ENCODE results near the gene CPLANE2. TPM values are rescaled to one million over a fixed set of nuclear protein-coding genes. Genes with fewer than 3 reads are reported as not detected.
"Not testable (repeated sequence)": the region's sequence is repeated elsewhere in the genome, so short reads cannot be mapped to it uniquely, and the experiment has no call there.

CPLANE2 gene
- 11.4 TPM for total RNA-seq

GRCh38 chr1:16236511-16237342 lies at the start of gene CPLANE2:
Gene CPLANE2 (minus strand): TSS chr1:16237183. CDS start chr1:16236742, 441 bp downstream.
- ATAC-seq = peak; percentile 87

GRCh38 chr1:16286122-16286521 lies 49.1 kb upstream of the CPLANE2 start:
- peak; percentile 89 for ATAC-seq

GRCh38 chr1:16281765-16282164 lies 44.8 kb upstream of the CPLANE2 start:
- no peak for ATAC-seq

- ATAC-seq = no peak
These were observed 42.2 kb upstream of the CPLANE2 start for GRCh38 chr1:16279186-16279585.

GRCh38 chr1:16276302-16277030 lies 39.5 kb upstream of the CPLANE2 start:
- ATAC-seq = no peak

- ATAC-seq = no peak
These were observed 38.6 kb upstream of the CPLANE2 start for GRCh38 chr1:16275591-16275990.

- ATAC-seq = no peak
These were observed 30.8 kb upstream of the CPLANE2 start for GRCh38 chr1:16267690-16268180.

GRCh38 chr1:16266411-16267118 lies 29.6 kb upstream of the CPLANE2 start:
- no peak for ATAC-seq

- no peak for ATAC-seq
These were observed 25.1 kb upstream of the CPLANE2 start for GRCh38 chr1:16262067-16262466.

GRCh38 chr1:16260814-16261213 lies 23.8 kb upstream of the CPLANE2 start:
- no peak for ATAC-seq

- ATAC-seq = no peak
These were observed 21.7 kb upstream of the CPLANE2 start for GRCh38 chr1:16258591-16259135.

GRCh38 chr1:16257968-16258367 lies 21.0 kb upstream of the CPLANE2 start:
- no peak for ATAC-seq

GRCh38 chr1:16257556-16257955 lies 20.6 kb upstream of the CPLANE2 start:
- not testable (repeated sequence) for ATAC-seq

GRCh38 chr1:16256478-16256877 lies 19.5 kb upstream of the CPLANE2 start:
- ATAC-seq = no peak

- no peak for ATAC-seq
These were observed 17.4 kb upstream of the CPLANE2 start for GRCh38 chr1:16254263-16254928.

GRCh38 chr1:16253332-16253922 lies 16.4 kb upstream of the CPLANE2 start:
- no peak for ATAC-seq

GRCh38 chr1:16252912-16253311 lies 15.9 kb upstream of the CPLANE2 start:
- peak; percentile 76 for ATAC-seq

- ATAC-seq = no peak
These were observed 14.4 kb upstream of the CPLANE2 start for GRCh38 chr1:16251381-16251780.

GRCh38 chr1:16250524-16251251 lies 13.7 kb upstream of the CPLANE2 start:
- ATAC-seq = no peak

- no peak for ATAC-seq
These were observed 12.7 kb upstream of the CPLANE2 start for GRCh38 chr1:16249596-16250241.
